ENCODE data around the gene PDXP.

DNA sequence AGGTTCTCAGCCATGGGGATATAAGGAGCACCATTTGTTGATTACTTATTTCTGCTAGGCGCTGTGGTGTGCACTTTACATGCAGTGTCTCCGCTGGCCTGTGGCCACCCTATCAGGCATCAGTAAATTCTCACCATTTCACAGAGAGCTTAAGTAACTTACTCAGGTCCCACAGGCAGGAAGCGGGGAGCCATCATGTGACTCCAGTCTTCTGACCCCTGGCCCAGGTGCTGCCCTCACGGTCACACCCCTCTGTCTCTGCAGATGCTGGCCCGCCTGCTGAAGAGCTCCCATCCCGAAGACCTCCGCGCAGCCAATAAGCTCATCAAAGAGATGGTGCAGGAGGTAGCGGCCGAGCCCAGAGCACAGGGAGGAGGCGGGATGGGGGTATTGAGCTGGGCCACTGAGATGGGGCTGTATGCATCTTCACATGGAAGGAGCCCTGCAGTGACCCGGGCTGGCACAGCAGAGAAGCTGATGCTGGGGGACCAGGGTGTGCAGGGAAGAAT, 37.1 kb upstream of the PDXP start:
- TF ChIP-seq, protein P1, sequence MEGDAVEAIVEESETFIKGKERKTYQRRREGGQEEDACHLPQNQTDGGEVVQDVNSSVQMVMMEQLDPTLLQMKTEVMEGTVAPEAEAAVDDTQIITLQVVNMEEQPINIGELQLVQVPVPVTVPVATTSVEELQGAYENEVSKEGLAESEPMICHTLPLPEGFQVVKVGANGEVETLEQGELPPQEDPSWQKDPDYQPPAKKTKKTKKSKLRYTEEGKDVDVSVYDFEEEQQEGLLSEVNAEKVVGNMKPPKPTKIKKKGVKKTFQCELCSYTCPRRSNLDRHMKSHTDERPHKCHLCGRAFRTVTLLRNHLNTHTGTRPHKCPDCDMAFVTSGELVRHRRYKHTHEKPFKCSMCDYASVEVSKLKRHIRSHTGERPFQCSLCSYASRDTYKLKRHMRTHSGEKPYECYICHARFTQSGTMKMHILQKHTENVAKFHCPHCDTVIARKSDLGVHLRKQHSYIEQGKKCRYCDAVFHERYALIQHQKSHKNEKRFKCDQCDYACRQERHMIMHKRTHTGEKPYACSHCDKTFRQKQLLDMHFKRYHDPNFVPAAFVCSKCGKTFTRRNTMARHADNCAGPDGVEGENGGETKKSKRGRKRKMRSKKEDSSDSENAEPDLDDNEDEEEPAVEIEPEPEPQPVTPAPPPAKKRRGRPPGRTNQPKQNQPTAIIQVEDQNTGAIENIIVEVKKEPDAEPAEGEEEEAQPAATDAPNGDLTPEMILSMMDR (conservative IDR thresholded peaks at IDR 0.05 in 1 of 2, IDR thresholded peaks at IDR 0.05 in 1 of 2; ENCODE audit: low read depth in 1 of 2, low read length in 2 of 2) = no peak
- TF ChIP-seq EZH2 (IDR thresholded peaks at IDR 0.05; ENCODE audit: low read length, missing control alignments) = no peak
